Measurements from ENCODE around the gene TPX2. TPM values are rescaled to one million over a fixed set of nuclear protein-coding genes. Genes with fewer than 3 reads are reported as not detected.

The TPX2 gene
- total and polyA plus RNA-seq, 2 donors (not counting 1 experiment from before 2014, with no cell fraction given): 0.30 to 0.31 TPM

DNA sequence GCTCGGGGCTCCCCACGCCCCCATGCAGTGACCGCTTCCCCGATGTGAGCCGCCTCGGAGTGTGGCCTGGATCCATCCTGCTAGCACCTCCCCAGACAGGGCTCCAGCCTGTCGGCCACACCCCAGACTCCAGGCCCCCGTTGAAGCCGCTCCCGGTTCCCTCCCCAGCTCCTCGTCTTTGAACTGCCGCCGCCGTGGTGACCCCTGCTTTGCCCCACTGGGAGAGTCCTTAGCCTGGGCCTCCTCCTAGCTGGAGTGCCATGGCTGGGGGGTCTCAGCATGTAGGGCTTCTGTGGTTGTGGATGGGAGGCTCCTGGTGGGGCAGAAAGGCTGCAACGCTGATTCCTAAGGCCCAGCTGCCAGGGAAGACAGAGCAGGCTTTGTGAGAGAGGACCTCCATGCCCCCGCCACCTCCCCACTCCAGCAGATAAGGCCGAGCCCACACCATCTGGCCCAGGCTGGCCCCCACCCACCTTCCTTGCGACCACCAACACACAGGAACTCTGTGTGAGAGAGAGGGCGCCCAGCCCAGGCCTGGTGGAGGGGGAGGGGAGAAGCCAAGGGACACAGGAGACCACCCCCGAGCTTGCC is 94.9 kb downstream of the TPX2 start:
- H3K27me3 Mint-ChIP-seq: no peaks in the 10 kb centered on the region
- Histone ChIP-seq H2AFZ (ENCODE audit: insufficient read depth, low read depth, low read length, poor library complexity, severe bottlenecking) (no peak overlapping the region), H3K27me3 (replicated peaks in 1 of 4; ENCODE audit: control extremely low read depth in 1 of 4, control insufficient read depth in 3 of 4, insufficient read depth in 4 of 4, low read length in 3 of 4) (peaks cover 0 to 3% (median 0%) of the 10 kb centered on the region in 4 experiments), H3K9me3 (ENCODE audit: control extremely low read depth in 1 of 3, control insufficient read depth in 2 of 3, insufficient read depth in 1 of 3, low read length in 2 of 3) (no peaks in the 10 kb centered on the region), H3K79me2 (ENCODE audit: control insufficient read depth, insufficient read depth, low read length) (no peaks in the 10 kb centered on the region), H3K36me3 (replicated peaks in 1 of 2; ENCODE audit: control extremely low read depth in 1 of 2, control insufficient read depth in 1 of 2, extremely low read depth in 1 of 2, insufficient read depth in 2 of 2, low read length in 1 of 2) (no peaks in the 10 kb centered on the region), H3K4me2 (replicated peaks; ENCODE audit: low read depth, low read length, poor library complexity, severe bottlenecking) (no peak overlapping the region), H3K4me1 (ENCODE audit: control insufficient read depth in 2 of 2, insufficient read depth in 2 of 2, low read length in 2 of 2) (peaks cover 8 to 13% of the 10 kb centered on the region in 2 donors), H3K9ac (ENCODE audit: low read length) (no peak overlapping the region), H3K4me3 (ENCODE audit: control extremely low read depth in 1 of 5, extremely low read depth in 1 of 5, insufficient read depth in 1 of 5, low read depth in 2 of 5, low read length in 4 of 5) (no peak overlapping the region), H4K20me1 (ENCODE audit: control insufficient read depth, insufficient read depth, low read length, poor library complexity, severe bottlenecking) (no peaks in the 10 kb centered on the region), H3K27ac (ENCODE audit: low read length in 2 of 2) (no peak overlapping the region)
- POLR2A ChIA-PET: interaction anchor here (0.6 kb wide), 1 partner anchor 25 kb away, joined by 9 read pairs; no protein-coding TSS in a partner anchor
- H3K4me3 Mint-ChIP-seq: no peak overlapping the region
- DNase-seq (no peak), ATAC-seq (ENCODE audit: low read depth) (no peak)
- no peak overlapping the region for H3K27ac Mint-ChIP-seq
- no peak for TF ChIP-seq CTCF (IDR thresholded peaks at IDR 0.05)
- no peak for TF ChIP-seq EZH2 (IDR thresholded peaks at IDR 0.05; ENCODE audit: borderline replicate concordance, insufficient read depth, low read depth, low read length, poor library complexity, severe bottlenecking)
- CTCF ChIA-PET: interaction anchor here (0.5 to 1.3 kb wide), 6 partner anchors 11 to 343 kb away, joined by 3 read pairs; no protein-coding TSS in a partner anchor
- intact Hi-C loops (cut with micrococcal nuclease): no loop called here
- H3K4me1 Mint-ChIP-seq: peaks cover 14% of the 10 kb centered on the region
- WGBS (ENCODE audit: insufficient coverage): 97% methylated on average over 15 of the region's 20 CpGs
- no peaks in the 10 kb centered on the region for H3K9me3 Mint-ChIP-seq (ENCODE audit: insufficient read depth)

GRCh38 chr20:31835554-31835953 is 96.5 kb downstream of the TPX2 start:
- Histone ChIP-seq H3K9me3 (ENCODE audit: control extremely low read depth in 1 of 3, control insufficient read depth in 2 of 3, insufficient read depth in 1 of 3, low read length in 2 of 3) (no peaks in the 10 kb centered on the region), H3K9ac (ENCODE audit: low read length) (no peak overlapping the region), H3K4me2 (replicated peaks; ENCODE audit: low read depth, low read length, poor library complexity, severe bottlenecking) (peak overlapping the region; percentile 3), H3K36me3 (replicated peaks in 1 of 2; ENCODE audit: control extremely low read depth in 1 of 2, control insufficient read depth in 1 of 2, extremely low read depth in 1 of 2, insufficient read depth in 2 of 2, low read length in 1 of 2) (no peaks in the 10 kb centered on the region), H3K27me3 (replicated peaks in 1 of 4; ENCODE audit: control extremely low read depth in 1 of 4, control insufficient read depth in 3 of 4, insufficient read depth in 4 of 4, low read length in 3 of 4) (peaks cover 0 to 3% (median 0%) of the 10 kb centered on the region in 4 experiments), H3K27ac (ENCODE audit: low read length in 2 of 2) (no peak overlapping the region), H2AFZ (ENCODE audit: insufficient read depth, low read depth, low read length, poor library complexity, severe bottlenecking) (no peak overlapping the region), H3K4me1 (ENCODE audit: control insufficient read depth in 2 of 2, insufficient read depth in 2 of 2, low read length in 2 of 2) (peaks cover 8 to 13% of the 10 kb centered on the region in 2 donors), H3K4me3 (ENCODE audit: control extremely low read depth in 1 of 5, extremely low read depth in 1 of 5, insufficient read depth in 1 of 5, low read depth in 2 of 5, low read length in 4 of 5) (no peak overlapping the region), H3K79me2 (ENCODE audit: control insufficient read depth, insufficient read depth, low read length) (no peaks in the 10 kb centered on the region), H4K20me1 (ENCODE audit: control insufficient read depth, insufficient read depth, low read length, poor library complexity, severe bottlenecking) (no peaks in the 10 kb centered on the region)
- ChIA-PET POLR2A (no interaction called here), CTCF (interaction anchor here (1.3 kb wide), 1 partner anchor 17 kb away, joined by 4 read pairs; no protein-coding TSS in a partner anchor)
- DNase-seq (no peak), ATAC-seq (ENCODE audit: low read depth) (no peak)
- Mint-ChIP-seq H3K9me3 (ENCODE audit: insufficient read depth) (no peaks in the 10 kb centered on the region), H3K4me1 (peaks cover 10% of the 10 kb centered on the region), H3K27me3 (no peaks in the 10 kb centered on the region), H3K4me3 (no peak overlapping the region), H3K27ac (no peak overlapping the region)
- intact Hi-C loops (cut with micrococcal nuclease): no loop called here
- 79% methylated on average over 9 of the region's 9 CpGs for WGBS (ENCODE audit: insufficient coverage)
- TF ChIP-seq CTCF (IDR thresholded peaks at IDR 0.05) (no peak), EZH2 (IDR thresholded peaks at IDR 0.05; ENCODE audit: borderline replicate concordance, insufficient read depth, low read depth, low read length, poor library complexity, severe bottlenecking) (no peak)

Data from B cell (primary cell).